SK-N-SH (cell line): Measurements from ENCODE around the gene CACNA2D4.

Experiments
- JUND ChIP-seq: IDR thresholded peaks from 2 replicates; pipeline ENCODE4 v1.4.0; 2012
- POLR2AphosphoS5 ChIP-seq: IDR thresholded peaks from 2 replicates; pipeline ENCODE4 v1.6.1; 2012; ENCODE audit warnings: low read depth, low read length
- RCOR1 ChIP-seq: fragments of 150-350 bp; IDR thresholded peaks from 2 replicates; pipeline ENCODE4 v1.6.1; 2017; ENCODE audit warnings: antibody characterized with exemption, low read length
- SMC3 ChIP-seq: IDR thresholded peaks from 2 replicates; pipeline ENCODE4 v1.6.1; 2012; ENCODE audit warnings: low read depth, low read length, improper control_type of control experiment
- TAF1 ChIP-seq: IDR thresholded peaks from 2 replicates; pipeline ENCODE4 v1.6.1; 2012; ENCODE audit warnings: low read depth, mild to moderate bottlenecking, low read length, moderate library complexity, borderline replicate concordance
- YY1 ChIP-seq: IDR thresholded peaks from 2 replicates; pipeline ENCODE4 v1.4.0; 2012; ENCODE audit warnings: low read depth, mild to moderate bottlenecking
- TF ChIP-seq, protein P1 (sequence below): fragments of 200-600 bp; sonication (generic); IDR thresholded peaks from 2 replicates; pipeline ENCODE4 v1.6.1; 2017; ENCODE audit warnings: antibody characterized with exemption, mild to moderate bottlenecking, moderate library complexity
- TF ChIP-seq, protein P2 (sequence below): IDR thresholded peaks from 2 replicates; pipeline ENCODE4 v1.6.1; 2012; ENCODE audit warnings: mild to moderate bottlenecking, low read depth, low read length, moderate library complexity

DNA sequence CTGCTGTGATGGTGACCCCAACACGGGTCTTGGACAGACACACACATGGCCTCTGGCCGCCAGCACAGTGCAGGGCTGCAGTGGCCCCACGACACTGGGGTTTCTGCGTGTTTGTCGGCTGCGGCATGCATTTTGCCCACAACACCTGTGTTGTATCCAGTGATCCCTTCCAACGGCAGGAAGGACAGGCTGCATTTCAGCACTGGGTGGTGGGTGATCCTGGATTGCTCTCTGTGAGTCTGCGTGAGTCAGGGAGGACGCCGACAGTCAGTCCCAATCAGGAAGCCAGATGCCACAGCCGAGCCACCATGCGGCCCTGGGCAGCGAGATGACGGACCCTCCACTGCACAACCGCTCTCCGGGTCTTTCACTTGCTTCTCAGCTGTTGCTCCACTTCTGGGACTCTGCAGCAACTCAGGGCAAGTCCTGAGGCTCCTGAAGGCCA is 77.4 kb downstream of the CACNA2D4 start:
- TF ChIP-seq, protein P1, sequence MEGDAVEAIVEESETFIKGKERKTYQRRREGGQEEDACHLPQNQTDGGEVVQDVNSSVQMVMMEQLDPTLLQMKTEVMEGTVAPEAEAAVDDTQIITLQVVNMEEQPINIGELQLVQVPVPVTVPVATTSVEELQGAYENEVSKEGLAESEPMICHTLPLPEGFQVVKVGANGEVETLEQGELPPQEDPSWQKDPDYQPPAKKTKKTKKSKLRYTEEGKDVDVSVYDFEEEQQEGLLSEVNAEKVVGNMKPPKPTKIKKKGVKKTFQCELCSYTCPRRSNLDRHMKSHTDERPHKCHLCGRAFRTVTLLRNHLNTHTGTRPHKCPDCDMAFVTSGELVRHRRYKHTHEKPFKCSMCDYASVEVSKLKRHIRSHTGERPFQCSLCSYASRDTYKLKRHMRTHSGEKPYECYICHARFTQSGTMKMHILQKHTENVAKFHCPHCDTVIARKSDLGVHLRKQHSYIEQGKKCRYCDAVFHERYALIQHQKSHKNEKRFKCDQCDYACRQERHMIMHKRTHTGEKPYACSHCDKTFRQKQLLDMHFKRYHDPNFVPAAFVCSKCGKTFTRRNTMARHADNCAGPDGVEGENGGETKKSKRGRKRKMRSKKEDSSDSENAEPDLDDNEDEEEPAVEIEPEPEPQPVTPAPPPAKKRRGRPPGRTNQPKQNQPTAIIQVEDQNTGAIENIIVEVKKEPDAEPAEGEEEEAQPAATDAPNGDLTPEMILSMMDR: no peak
- no peak for TF ChIP-seq RCOR1
- TF ChIP-seq POLR2AphosphoS5: no peak
- no peak for TF ChIP-seq SMC3
- no peak for TF ChIP-seq TAF1
- TF ChIP-seq, protein P2, sequence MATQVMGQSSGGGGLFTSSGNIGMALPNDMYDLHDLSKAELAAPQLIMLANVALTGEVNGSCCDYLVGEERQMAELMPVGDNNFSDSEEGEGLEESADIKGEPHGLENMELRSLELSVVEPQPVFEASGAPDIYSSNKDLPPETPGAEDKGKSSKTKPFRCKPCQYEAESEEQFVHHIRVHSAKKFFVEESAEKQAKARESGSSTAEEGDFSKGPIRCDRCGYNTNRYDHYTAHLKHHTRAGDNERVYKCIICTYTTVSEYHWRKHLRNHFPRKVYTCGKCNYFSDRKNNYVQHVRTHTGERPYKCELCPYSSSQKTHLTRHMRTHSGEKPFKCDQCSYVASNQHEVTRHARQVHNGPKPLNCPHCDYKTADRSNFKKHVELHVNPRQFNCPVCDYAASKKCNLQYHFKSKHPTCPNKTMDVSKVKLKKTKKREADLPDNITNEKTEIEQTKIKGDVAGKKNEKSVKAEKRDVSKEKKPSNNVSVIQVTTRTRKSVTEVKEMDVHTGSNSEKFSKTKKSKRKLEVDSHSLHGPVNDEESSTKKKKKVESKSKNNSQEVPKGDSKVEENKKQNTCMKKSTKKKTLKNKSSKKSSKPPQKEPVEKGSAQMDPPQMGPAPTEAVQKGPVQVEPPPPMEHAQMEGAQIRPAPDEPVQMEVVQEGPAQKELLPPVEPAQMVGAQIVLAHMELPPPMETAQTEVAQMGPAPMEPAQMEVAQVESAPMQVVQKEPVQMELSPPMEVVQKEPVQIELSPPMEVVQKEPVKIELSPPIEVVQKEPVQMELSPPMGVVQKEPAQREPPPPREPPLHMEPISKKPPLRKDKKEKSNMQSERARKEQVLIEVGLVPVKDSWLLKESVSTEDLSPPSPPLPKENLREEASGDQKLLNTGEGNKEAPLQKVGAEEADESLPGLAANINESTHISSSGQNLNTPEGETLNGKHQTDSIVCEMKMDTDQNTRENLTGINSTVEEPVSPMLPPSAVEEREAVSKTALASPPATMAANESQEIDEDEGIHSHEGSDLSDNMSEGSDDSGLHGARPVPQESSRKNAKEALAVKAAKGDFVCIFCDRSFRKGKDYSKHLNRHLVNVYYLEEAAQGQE: no peak
- no peak for TF ChIP-seq YY1
- TF ChIP-seq JUND: no peak
